T-helper 1 cell treated with Interleukin-12 subunit alpha and Interleukin-12 subunit beta and Interleukin-4 antibody, amounts not matched to agents 30 μg/mL and 1 μg/mL, for 36 hours (primary cell): Measurements from ENCODE around the gene SEMA6C.

Experiments
- H3K27ac Mint-ChIP-seq: one replicate; pipeline ENCODE4 v1.8.0; 2021; ENCODE audit warnings: mild to moderate bottlenecking, mixed read lengths
- H3K27me3 Mint-ChIP-seq: one replicate; pipeline ENCODE4 v1.8.0; 2021; ENCODE audit warnings: low read depth, mixed read lengths
- H3K36me3 Mint-ChIP-seq: one replicate; pipeline ENCODE4 v1.8.0; 2021; ENCODE audit warnings: low read depth, mixed read lengths
- H3K4me1 Mint-ChIP-seq: one replicate; pipeline ENCODE4 v1.8.0; 2021; ENCODE audit warnings: low read depth, mixed read lengths
- H3K4me3 Mint-ChIP-seq: one replicate; pipeline ENCODE4 v1.8.0; 2021; ENCODE audit warnings: mild to moderate bottlenecking, moderate library complexity, mixed read lengths
- H3K9me3 Mint-ChIP-seq: one replicate; pipeline ENCODE4 v1.8.0; 2021; ENCODE audit warnings: mixed read lengths

Gene SEMA6C

DNA sequence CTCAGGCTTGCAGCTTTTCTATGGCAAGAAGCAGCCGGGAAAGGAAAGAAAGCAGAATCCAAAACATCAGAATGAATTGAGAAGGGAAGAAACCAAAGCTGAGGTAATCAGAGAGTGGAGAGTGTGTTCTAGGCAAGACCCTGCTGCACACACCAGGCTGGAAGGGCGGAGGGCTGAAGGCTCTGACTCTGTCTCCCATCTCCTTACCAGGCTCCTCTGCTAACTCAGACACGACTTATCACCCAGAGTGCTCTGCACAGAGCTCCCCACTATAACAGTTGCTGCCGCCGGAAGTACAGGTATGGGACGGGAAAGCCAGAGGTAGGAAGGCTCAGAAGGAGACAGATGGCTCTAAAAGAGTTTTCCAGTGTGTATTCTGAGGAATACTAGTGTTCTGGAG lies 20.7 kb upstream of the SEMA6C start:
- Mint-ChIP-seq H3K27ac (peak overlapping the region; percentile 29), H3K36me3 (peaks cover 43% of the 10 kb centered on the region), H3K4me3 (peak overlapping the region; percentile 96), H3K9me3 (no peaks in the 10 kb centered on the region), H3K4me1 (peaks cover 31% of the 10 kb centered on the region), H3K27me3 (no peaks in the 10 kb centered on the region)

DNA sequence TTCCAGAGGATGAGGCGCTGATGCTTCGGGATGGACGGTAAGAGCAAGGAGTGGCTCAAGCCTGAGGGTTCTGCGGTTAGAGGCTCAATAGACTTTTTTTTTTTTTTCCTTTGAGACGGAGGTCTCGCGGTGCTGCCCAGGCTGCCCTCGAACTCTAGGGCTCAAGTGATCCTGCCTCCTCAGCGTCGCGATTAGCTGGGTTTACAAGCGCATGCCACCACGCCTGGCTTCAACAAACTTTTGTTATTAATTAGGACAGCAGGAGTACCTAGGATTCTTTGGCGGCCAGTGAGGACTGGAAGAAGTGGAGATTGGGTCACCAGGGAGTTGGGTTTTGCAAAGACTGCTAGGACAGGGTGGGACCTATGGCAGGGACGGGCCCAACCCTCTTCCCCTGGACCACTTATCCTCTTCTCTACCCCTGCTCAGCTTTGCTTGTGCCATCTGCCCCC lies 20.1 kb upstream of the SEMA6C start:
- peaks cover 41% of the 10 kb centered on the region for H3K36me3 Mint-ChIP-seq
- peak overlapping the region; percentile 93 for H3K27ac Mint-ChIP-seq
- no peaks in the 10 kb centered on the region for H3K27me3 Mint-ChIP-seq
- peaks cover 37% of the 10 kb centered on the region for H3K4me1 Mint-ChIP-seq
- peak overlapping the region; percentile 96 for H3K4me3 Mint-ChIP-seq
- H3K9me3 Mint-ChIP-seq: no peaks in the 10 kb centered on the region

DNA sequence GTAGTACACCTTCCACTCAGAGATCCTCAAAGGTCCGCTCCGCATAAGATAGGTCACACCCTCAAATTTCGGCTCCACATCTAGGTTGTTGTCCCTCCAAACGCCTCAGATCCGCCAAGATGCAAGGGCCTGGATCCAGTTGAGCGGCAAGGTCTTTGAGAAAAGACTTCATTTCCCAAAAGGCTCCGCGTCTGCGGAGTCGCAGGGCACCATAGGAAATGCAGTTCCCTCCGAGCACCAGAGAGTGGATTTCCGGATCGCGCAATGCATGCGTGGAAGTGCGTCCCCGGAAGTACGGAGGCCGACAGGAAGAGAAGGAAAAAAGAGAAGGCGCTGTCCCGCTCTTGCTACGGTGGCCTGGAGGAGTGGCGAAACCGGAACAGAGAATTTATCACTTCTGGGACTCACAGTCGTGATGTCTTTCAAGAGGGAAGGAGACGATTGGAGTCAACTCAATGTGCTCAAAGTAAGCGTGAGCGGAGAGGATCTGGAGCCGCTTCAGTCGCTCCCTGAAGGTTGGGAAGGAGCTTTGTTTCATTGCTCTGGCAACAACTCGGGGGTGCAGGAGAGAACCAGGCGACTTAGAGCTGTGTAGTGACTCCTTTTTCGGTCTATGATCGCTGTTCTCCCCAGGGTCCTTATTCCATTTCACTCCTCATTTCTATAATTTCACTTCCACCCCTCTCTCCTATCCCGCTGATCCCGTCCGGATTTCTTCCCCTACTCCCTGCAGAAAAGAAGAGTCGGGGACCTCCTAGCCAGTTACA lies 19.5 kb upstream of the SEMA6C start, which contains the start of the genes LYSMD1 and SCNM1:
Gene LYSMD1 (minus strand): TSS at position 165 of the 767 bp plus-strand sequence. CDS start 644 bp downstream, outside the sequence.
Gene SCNM1 (plus strand): TSS at position 407 of the 767 bp plus-strand sequence. CDS start 9 bp downstream, at position 416.
- peak within 1 kb of the TSS; percentile 96 for H3K4me3 Mint-ChIP-seq
- no peaks in the 10 kb centered on the region for H3K27me3 Mint-ChIP-seq
- no peaks in the 10 kb centered on the region for H3K9me3 Mint-ChIP-seq
- peaks cover 40% of the 10 kb centered on the region for H3K36me3 Mint-ChIP-seq
- H3K4me1 Mint-ChIP-seq: peaks cover 39% of the 10 kb centered on the region
- H3K27ac Mint-ChIP-seq: peak within 1 kb of the TSS; percentile 93

DNA sequence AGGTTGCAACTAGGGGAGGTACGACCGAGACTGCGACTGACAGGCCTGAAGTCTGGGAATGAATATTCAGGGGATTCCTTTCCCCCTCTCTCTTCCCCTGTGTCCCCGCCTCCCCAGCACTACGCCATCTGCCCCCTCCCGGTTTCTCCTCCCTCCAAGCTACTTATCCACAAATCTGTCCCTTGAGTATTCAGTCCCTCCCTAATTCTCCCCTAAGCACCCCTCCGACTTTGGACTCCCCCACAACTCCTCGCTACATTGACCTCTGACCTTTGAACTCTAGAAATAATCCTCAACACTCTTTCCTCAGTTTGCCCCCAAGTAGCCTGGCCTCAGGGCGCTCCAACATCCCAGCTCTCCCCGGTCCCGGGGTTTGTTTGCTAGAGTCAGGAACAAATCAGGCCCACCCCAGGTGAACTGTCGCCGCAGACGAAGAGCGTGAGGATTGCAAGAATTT lies 18.9 kb upstream of the SEMA6C start:
- Mint-ChIP-seq H3K4me1 (peaks cover 41% of the 10 kb centered on the region), H3K9me3 (no peaks in the 10 kb centered on the region), H3K36me3 (peaks cover 37% of the 10 kb centered on the region), H3K27ac (peak overlapping the region; percentile 93), H3K4me3 (peak overlapping the region; percentile 96), H3K27me3 (no peaks in the 10 kb centered on the region)

DNA sequence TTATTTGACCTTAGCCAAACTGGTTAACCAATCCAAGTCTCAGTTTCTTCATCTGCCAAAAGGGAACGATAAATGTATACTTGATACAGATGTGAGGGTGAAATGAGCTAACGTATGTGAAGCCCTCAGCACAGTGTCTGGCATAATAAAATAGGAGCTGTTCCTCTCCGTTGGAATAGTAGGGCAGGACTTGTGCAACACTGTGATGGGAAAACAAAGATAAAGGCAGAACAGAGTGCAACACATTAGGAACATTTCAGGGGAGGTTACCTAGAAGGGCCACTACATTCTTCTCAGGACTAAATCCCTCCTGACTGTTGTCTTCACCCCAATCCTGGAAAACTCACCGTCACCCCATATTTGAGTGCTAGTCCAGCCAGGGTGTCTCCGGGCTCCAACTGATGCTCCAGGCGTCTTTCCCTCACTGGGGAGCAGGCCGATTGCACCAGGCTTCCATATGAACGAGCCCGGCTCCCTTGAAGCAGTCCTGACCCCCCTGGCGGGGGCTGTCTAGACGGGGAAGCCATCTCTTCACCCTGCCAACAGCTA lies 18.4 kb upstream of the SEMA6C start:
- peaks cover 42% of the 10 kb centered on the region for H3K4me1 Mint-ChIP-seq
- no peaks in the 10 kb centered on the region for H3K27me3 Mint-ChIP-seq
- peaks cover 38% of the 10 kb centered on the region for H3K36me3 Mint-ChIP-seq
- H3K9me3 Mint-ChIP-seq: no peaks in the 10 kb centered on the region
- H3K4me3 Mint-ChIP-seq: peak overlapping the region; percentile 96
- peak overlapping the region; percentile 93 for H3K27ac Mint-ChIP-seq

DNA sequence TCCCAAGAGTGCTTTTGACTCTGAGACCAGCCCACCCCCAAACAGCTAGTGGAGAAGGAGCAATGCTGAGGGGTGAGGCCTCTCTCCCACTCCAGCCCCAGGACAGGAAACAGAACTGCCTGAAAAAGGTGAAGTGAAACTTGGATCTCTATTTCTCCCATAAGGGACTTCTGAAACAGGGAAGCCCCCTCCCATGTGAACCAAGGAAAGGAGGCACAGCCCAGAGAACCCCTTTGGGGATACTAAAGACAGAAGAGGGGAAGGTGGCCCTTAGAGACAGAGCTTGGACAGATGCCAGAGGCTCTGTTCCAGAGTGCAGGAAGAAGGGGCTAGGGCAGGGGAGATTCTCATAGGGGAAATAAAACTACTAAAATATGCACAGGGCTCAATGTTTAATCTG lies 12.9 kb upstream of the SEMA6C start:
- H3K36me3 Mint-ChIP-seq: peaks cover 35% of the 10 kb centered on the region
- H3K4me3 Mint-ChIP-seq: peak overlapping the region; percentile 41
- H3K4me1 Mint-ChIP-seq: peaks cover 61% of the 10 kb centered on the region
- peak overlapping the region; percentile 82 for H3K27ac Mint-ChIP-seq
- H3K9me3 Mint-ChIP-seq: no peaks in the 10 kb centered on the region
- no peaks in the 10 kb centered on the region for H3K27me3 Mint-ChIP-seq

DNA sequence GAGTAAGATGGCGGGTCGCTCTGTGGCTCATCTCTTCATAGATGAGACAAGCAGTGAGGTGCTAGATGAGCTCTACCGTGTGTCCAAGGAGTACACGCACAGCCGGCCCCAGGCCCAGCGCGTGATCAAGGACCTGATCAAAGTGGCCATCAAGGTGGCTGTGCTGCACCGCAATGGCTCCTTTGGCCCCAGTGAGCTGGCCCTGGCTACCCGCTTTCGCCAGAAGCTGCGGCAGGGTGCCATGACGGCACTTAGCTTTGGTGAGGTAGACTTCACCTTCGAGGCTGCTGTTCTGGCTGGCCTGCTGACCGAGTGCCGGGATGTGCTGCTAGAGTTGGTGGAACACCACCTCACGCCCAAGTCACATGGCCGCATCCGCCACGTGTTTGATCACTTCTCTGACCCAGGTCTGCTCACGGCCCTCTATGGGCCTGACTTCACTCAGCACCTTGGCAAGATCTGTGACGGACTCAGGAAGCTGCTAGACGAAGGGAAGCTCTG lies 12.4 kb upstream of the SEMA6C start:
- peak overlapping the region; percentile 96 for H3K4me3 Mint-ChIP-seq
- H3K27ac Mint-ChIP-seq: peak overlapping the region; percentile 89
- H3K9me3 Mint-ChIP-seq: no peaks in the 10 kb centered on the region
- peaks cover 31% of the 10 kb centered on the region for H3K36me3 Mint-ChIP-seq
- peaks cover 56% of the 10 kb centered on the region for H3K4me1 Mint-ChIP-seq
- no peaks in the 10 kb centered on the region for H3K27me3 Mint-ChIP-seq

DNA sequence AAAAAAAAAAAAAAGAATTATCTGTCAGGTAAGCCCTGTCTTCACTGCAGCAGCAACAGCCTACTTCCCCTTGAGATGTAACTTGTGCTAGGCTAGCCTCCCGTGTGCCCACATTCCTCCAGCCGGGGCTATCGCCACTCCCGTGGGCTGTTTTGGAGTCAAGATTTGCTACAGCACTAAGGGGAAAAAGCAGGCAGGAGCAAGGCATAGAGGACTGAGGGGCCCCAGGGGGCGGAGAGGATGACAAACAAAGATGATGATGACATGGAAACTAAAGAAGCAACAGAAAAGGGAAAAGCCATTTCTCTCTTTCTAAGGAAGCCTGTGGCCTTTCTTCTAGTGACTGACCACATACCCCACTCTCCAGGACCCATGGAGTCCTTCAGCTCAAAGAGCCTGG lies 11.9 kb upstream of the SEMA6C start:
- Mint-ChIP-seq H3K4me3 (peak overlapping the region; percentile 96), H3K27ac (peak overlapping the region; percentile 89), H3K27me3 (no peaks in the 10 kb centered on the region), H3K9me3 (no peaks in the 10 kb centered on the region), H3K36me3 (peaks cover 31% of the 10 kb centered on the region), H3K4me1 (peaks cover 55% of the 10 kb centered on the region)

DNA sequence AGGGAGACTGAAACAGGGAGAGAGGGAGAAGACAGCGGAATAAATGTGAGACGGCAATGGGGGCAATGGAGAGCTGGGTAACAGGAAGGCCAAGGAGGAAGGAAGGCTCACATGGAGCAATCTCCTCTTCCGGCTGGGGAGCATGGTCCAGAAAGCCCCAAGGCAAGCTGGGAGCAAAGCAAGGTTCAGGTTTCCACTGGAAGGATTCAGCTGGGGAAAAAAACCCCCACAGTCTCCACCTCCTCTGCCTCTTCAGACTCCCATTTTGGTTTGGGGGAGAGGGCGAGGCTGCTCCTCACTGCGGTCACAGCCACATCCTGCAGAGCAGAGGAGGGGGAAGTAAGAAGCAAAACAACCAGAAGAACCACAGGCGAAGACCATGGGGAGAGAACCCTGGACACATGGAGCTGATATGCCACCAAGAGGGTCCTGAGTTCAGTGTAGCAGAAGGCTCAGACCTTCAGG lies 10.7 kb upstream of the SEMA6C start:
- H3K36me3 Mint-ChIP-seq: peaks cover 31% of the 10 kb centered on the region
- peak overlapping the region; percentile 89 for H3K27ac Mint-ChIP-seq
- H3K4me1 Mint-ChIP-seq: peaks cover 48% of the 10 kb centered on the region
- peak overlapping the region; percentile 96 for H3K4me3 Mint-ChIP-seq
- H3K9me3 Mint-ChIP-seq: no peaks in the 10 kb centered on the region
- H3K27me3 Mint-ChIP-seq: no peaks in the 10 kb centered on the region

DNA sequence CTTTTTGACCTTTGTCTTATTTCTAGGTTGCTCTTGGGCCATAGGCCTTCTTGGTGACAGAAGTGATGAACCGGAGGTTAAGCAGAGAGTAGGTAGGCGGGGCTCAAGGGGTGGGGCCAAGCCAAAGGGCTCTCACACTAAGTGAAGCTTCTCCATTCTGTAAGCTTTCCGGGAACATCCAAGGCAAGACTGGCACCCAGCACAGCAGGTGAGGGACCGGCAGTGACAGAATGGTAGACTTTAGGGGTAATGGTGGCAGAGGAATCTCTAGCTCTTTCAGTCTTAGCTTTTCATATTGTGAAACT lies 10.0 kb upstream of the SEMA6C start, which contains the start of gene TNFAIP8L2:
Gene TNFAIP8L2 (plus strand): TSS at position 135 of the 305 bp plus-strand sequence. CDS start 2,049 bp downstream, outside the sequence.
- Mint-ChIP-seq H3K36me3 (peaks cover 31% of the 10 kb centered on the region), H3K27ac (peak within 1 kb of the TSS; percentile 89), H3K4me1 (peaks cover 41% of the 10 kb centered on the region), H3K27me3 (no peaks in the 10 kb centered on the region), H3K4me3 (peak within 1 kb of the TSS; percentile 96), H3K9me3 (no peaks in the 10 kb centered on the region)

DNA sequence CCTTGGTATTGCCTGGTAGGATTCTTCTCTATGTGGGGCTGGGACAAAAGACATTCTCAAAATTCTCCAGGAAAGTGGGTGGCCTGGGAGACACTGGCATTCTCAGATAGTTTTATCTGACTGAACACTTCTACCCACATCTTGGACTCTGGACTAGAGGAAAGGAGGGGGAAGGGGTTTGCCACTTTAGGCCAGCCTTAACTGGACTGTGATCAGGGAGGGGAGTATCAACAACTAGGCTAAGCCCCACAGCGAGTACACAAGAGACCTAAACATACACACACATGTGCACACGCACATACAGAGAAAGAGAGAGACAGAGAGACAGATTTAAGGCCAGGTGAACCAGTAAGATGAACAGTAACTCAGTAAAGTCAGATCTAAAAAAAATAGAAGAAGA lies 1.2 kb upstream of the SEMA6C start:
- H3K9me3 Mint-ChIP-seq: no peaks in the 10 kb centered on the region
- peak overlapping the region; percentile 93 for H3K4me3 Mint-ChIP-seq
- H3K27me3 Mint-ChIP-seq: peaks cover 20% of the 10 kb centered on the region
- H3K27ac Mint-ChIP-seq: no peak overlapping the region
- peaks cover 11% of the 10 kb centered on the region for H3K4me1 Mint-ChIP-seq
- H3K36me3 Mint-ChIP-seq: peaks cover 2% of the 10 kb centered on the region

DNA sequence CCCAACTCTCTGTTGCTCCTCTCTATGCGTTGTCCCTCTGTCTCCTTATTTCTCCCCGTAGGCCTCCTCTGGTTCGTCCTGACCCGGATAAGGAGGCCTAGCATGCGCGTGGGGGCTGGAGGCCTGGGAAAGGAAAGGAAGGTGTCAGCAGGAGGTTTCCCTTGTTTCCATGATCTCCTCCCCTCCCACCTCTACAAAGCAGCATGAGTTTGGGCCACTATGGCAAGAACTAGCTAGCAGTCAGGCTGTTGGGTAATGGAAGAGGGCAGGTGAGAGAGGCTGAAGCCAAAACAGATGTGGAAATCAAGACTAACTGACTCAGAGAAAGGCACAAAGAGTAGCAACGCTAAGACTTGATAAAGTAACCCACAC lies 687 bp upstream of the SEMA6C start:
- Mint-ChIP-seq H3K27me3 (peaks cover 20% of the 10 kb centered on the region), H3K9me3 (no peaks in the 10 kb centered on the region), H3K36me3 (peaks cover 2% of the 10 kb centered on the region), H3K27ac (peak overlapping the region; percentile 32), H3K4me1 (peaks cover 11% of the 10 kb centered on the region), H3K4me3 (peak overlapping the region; percentile 93)

DNA sequence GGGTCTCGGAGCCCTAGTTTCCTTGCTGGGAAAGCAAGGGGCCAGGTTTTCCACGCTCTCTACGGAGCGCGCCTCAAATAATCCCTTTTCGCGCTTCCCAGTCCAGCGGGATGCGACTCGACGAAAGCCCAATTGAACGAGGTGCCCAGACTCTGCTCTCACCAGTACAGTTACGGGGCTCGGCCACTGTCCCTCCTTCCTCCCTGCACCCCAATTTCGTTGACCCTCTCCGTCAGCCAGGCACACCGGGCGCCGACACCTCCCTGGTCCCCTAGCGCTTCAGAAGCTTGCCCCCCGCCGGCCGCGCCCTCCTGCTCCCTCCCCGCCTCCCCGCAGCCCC lies 389 bp downstream of the SEMA6C start:
- Mint-ChIP-seq H3K9me3 (no peaks in the 10 kb centered on the region), H3K27ac (no peak overlapping the region), H3K27me3 (peaks cover 20% of the 10 kb centered on the region), H3K36me3 (peaks cover 2% of the 10 kb centered on the region), H3K4me3 (peak overlapping the region; percentile 93), H3K4me1 (peaks cover 11% of the 10 kb centered on the region)

DNA sequence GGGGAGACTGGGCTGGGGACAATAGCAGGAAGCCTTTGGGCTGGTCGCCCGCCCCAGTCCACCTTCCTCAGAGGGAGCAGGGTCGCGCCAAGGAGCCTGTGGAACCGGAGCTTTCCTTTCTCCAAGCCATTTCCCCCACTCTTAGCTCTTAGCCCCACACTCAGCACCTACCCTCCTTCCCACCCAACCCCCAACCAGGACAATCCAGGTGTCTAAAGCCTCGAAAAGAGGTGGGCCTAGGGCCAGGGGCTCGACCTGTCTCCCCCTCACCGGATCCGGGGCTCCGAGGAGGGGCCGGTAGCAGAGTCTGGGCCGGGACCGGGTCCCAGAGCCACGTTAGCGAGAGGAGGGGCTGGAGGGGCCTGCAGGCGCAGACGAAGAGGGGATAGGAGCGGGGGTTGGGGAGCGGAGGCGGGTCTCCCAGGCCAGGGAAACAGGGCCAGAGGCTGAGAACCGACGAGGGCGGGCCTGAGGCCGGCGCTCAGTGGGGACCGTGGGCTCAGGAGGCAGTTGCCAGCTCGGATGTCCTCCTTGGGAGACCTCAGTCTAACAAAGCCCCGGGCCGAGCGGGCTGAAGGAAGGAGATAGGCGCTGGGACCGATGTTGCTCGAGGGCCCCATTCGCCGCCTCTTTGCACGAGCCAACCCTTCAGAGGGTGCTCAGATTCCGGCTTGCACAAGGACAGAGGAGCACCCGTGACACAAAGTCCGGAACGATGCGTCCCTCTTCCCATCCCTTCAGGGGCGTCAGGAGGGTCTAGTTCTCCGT lies 943 bp downstream of the SEMA6C start:
- Mint-ChIP-seq H3K9me3 (no peaks in the 10 kb centered on the region), H3K4me1 (peaks cover 11% of the 10 kb centered on the region), H3K27ac (no peak overlapping the region), H3K4me3 (peak overlapping the region; percentile 93), H3K36me3 (peaks cover 2% of the 10 kb centered on the region), H3K27me3 (peaks cover 20% of the 10 kb centered on the region)
